Activated CD4-positive, alpha-beta T cell treated with anti-CD3 and anti-CD28 coated beads, Interleukin-2, amount 50 U/mL, for 4 hours (primary cell): ENCODE results near the gene HOXD1.

ENCODE experiments used
- DNase-seq, 2 experiments: peaks; one replicate each; pipeline ENCODE4 v3.0.0-alpha.2; 2020

Gene HOXD1

DNA sequence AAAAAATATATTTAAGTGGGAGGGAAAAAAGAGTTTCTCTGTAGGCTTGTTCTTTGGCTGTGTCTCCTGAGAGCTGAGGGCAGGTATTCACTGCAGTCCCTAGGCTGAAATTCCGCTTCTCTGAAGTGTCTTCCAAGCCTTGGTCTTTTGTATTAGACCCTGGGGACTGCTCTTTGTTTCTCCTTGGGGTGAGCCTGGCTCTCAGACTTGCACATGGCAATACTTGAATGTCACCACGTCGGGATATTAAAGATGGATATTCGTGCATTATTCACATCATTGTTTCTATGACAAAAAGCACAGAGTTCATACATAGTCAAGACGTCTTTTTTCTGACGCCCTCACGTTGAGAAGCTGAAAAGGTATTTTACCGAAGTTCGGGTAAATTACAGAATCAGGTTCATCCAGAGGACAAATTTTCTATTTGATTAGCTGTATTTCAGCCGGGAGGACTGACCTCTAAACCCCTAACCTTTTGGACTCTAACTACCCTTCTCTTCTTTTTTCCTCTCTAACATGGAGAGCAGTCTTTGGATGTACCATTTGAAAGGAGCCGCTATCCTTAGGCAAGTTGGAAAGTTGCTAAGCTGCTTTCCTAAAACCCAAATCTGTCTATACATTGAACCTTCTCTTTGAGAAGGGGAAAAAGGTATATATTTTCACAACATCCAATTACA lies 33.8 kb upstream of the HOXD1 start:
- DNase-seq, result no peak

DNA sequence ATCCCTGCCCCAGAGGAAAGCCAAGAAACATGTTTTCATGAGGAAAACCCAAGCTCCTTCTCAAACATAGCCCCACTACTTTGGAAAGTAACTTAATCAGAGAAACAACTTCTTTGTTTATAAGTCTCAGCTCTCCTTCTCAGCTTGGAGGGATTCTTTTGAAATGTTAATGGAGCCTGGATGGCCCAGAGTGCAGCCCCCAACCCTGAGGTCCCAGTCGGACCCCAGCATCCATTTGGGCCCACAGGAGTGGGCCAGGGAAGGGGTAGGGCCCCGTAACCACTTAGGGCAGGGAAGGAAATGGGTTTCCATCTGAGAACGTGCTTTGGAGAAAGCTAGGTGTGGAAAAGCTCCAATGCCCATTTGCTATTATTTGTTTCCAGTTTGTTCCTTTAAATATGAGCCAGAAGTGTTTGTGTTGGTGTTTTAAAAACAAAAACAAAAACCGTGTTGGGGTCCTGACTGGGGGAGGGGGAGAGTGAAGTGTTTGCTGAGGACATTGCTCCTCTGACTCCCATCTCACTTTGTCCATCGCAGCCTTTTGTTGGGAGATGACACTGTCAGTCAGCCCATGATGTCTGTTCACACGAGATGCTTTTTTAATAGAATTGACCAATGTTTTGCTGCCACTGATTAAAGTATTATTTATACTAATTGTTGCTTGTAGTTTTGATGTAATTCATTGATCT lies 33.0 kb upstream of the HOXD1 start:
- DNase-seq, result no peak

DNA sequence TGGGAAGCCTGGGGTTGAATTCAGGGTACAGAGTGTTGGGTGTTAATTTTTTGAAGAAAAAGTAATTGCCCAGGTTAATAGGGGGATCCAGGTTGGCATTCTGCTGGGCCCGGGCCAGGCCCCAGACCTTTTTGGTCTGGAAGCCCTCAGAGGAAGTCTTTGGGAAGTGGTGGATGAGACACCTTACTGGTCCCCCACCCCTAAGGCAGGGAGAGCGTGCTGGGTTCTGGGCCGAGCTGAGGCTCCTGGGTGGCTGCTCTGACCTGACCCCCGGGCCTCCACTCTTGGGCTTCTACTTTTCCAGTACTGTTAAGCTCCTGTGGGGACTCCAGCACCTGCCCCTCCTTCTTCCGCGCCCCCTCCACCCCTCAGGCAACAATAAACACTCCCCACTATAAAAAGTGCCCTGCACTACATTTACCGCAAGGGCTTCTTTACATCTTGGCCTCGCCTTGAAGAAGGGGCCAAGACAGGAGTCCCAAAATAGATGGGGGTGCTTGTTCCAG lies 32.1 kb upstream of the HOXD1 start:
- DNase-seq, result no peak

DNA sequence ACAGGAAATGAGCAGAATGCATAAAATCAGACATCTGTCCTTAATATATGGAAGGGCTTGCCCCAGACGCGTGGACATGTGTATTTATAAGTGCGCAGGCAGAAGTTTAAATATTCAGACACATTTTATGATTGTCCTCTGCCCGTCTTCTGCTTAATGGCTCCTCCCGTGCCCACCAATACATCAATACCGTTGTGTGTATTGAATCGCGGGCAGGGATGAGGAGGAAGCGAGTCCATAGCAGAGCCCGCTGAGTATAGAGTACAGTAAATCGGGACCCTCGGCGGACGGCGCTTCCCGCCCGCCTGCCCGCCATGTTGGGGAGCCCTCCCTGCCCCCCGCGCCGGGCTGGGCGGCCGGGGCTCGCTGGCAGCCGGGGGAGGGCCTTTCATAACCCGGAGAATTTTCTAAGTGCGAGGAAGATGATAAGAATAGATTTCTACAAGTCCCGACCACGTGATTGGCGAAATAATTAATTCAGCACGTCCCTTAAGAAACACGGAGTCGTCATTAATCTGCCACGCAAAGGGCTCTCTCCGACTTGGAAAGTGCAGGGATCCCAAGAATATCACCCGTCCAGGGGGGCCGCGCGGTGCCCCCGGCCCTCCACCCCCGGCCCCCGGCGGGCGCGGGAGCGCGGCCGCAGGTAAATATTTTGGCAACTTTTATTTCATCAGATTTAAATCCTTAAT lies 31.5 kb upstream of the HOXD1 start, which contains the start of gene HOXD3:
TSS of gene HOXD3 (plus strand) at position 501 of the 692 bp plus-strand sequence. CDS start 11,808 bp downstream, outside the sequence.
- DNase-seq, result no peak

DNA sequence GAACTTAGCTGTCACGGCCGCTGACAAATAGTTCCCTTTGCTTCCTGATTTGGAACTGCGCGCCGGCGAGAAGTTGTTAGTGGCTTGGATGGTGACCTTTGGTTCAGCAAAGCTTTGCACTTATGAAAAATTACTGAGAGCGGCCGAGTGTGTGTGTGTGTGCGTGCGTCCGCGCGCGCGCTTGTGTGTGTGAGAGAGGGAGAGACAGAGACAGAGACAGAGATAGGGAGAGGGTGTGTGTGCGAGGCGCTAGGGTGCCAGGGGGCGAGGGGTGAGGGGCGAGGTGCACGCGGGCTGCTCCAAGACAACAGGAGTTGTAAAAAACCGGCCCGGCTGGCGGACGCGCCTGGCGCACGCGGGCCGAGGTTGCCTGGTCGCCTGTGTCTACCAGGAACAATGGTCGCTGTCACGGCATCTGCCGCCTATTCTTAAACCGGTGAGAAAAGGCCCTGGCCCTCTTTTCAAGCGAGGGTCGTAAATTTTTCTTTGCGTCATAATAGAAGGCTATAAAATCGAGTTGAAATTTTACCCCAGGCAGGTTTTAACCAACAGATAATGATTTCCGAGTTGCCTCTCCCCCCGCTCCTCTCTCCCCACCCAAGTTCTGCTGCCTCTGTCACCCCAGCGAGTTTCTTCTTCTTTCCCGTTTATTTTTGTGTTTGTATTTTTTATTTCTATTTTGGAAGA lies 30.8 kb upstream of the HOXD1 start:
- no peak for DNase-seq

DNA sequence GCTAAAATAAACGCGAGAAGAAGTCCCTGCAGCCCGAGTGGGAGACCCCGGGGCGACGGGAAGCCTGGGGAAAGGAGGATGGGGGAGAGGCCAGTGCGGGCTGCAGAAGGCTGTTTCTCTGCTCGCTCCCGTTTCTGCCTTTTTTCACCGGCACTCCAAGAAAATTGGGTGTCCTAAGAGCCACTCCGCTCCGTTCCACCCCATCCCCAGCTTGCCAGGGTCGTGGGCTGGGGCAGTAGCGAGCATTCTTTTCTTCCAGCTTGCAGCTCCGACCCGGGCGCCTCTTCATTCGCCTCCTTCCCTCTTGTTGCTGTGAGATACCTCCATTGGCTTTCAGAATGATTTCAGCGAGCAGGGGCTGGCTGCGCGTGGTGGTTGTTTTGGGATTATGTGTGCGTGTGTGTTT lies 30.3 kb upstream of the HOXD1 start:
- no peak for DNase-seq

DNA sequence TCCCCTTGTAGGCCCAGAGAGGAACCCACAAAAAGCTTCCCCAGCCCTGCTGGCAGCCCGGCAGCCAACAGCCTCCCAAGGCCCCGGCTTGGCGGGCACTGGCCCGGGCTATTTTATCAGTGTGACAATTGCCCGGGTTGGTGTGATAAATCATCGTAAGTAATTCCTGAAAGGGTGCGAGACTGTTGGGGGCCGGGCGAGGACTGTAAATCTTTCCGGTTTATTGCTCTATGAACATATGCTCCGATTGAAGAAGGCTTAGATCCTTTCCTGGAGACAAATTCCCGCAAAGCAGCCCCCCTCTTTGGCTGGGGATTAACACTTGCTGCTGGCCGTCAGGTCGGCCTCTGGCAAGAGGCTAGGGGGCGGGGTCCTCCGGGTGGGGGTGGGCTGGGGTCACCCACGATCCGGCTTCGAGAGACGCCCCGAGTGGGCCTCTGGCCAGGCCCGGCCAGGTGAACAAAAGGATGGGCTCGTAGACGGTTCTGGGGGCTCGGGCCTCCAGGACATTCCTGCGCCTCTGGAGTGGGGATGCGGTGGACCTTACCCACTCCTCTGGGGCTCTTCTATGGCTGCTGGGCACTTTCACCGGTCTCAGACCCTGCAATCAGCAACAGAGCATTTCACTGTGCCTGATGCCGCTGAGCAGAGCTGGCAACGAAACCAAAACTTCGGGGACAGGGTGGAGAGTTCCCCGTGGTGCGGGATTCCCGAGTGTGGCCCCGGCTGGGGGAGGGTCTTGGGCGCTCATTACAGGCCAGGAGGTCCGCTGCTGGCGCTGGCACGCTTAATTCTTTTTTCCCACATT lies 29.4 kb upstream of the HOXD1 start:
- DNase-seq, result no peak

DNA sequence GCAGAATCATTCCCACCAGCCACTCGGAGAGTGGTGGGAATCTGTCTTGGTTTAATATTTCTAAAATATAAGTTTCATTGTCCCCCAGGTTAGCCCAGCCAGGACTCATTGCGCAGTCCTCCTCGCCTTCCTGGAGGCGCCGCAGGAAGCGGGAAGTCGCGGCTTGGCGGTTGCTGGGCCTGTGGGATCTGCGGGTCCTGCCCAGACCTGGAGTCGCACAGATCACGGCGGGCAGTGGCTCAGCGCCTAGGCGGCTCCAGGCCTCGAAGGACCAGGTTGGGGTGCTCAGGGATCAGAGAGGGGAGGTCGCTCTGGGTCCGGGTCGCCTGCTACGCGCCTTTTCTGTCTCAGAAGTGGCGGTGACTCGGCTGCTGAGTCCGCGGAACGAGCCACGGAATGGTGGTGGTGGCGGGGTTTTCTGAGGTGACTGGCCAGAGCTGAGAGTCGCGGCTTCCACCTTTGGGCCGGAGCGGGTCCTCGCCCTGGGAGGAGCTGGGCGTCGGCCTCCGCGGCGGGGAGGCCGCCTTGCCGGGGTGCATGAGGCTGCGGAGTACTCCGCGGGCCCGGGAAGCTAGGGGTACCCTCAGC lies 28.7 kb upstream of the HOXD1 start:
- DNase-seq, result no peak

DNA sequence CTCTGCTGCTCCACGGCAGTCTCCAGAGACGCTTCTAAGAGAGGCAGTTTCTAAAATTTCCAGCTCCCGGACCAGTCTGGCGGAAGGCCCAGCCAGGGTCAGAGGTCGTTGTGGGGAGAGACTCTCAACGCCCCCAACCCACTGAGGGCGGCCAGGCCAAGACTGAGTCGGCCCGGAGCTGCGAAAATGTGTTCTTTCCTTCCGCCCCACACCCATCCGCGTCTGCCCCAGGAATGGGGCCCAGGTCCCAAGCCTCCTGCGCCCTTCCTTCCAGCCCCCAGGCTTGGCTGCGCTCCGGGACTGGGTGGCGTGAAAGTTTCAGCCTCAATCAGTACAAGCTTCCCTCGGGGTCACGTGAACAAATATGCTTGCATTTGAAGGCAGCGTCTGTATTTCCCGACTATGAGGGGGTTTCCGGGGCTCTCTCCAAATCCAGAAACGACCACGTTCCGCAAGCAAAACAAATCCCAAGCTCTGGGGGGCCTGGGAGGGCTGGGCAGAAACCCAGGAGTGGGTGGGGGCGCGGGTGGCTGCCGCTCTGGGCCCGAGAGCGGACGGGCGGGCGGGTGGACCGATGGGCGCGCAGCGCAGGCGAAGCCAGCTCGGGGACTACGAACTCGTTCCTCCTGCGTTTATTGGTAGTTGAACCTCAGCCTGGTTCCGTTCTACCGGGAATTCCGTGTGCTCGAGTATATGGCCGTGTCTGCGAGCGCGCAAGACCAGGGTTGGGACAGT lies 28.1 kb upstream of the HOXD1 start:
- no peak for DNase-seq

DNA sequence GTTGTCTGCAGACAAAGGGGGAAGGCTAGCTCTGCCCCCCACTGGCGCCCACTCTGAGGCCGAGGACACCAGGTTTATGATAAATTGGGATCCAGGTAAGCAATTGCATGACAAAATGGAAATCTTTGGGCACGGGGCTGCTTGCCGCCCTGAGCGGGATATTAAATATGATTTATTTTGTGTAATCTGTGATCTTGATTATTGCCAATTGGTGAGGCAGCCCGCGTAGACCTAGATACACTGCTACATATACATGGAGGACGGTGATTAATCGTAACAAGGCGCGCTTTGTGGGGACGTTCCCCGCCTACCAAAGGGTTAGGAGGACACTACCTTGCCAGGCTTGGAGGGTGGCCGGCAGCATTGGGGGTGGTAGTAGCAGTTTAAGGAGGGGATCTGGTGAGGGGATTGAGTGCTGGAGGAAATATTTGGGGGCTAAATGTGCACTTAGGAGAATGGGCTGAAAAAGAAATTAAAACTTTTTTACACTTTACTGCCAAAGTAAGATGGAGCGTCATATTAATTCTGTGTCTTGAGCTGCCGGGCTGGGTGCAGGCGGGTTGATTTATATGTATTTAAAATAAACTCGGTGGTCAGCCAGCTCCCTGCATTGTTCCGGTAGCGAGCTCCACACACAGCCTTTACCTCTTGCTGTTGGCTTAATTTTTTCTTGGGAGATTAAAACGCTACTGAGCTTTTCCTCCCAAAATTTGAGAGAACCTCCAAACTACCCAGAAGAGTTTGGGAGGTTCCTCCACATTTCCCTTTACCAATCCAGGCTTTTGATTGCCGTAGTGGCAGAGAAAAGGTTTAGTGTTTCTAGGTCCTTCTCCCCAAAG lies 27.3 kb upstream of the HOXD1 start:
- DNase-seq, result no peak

DNA sequence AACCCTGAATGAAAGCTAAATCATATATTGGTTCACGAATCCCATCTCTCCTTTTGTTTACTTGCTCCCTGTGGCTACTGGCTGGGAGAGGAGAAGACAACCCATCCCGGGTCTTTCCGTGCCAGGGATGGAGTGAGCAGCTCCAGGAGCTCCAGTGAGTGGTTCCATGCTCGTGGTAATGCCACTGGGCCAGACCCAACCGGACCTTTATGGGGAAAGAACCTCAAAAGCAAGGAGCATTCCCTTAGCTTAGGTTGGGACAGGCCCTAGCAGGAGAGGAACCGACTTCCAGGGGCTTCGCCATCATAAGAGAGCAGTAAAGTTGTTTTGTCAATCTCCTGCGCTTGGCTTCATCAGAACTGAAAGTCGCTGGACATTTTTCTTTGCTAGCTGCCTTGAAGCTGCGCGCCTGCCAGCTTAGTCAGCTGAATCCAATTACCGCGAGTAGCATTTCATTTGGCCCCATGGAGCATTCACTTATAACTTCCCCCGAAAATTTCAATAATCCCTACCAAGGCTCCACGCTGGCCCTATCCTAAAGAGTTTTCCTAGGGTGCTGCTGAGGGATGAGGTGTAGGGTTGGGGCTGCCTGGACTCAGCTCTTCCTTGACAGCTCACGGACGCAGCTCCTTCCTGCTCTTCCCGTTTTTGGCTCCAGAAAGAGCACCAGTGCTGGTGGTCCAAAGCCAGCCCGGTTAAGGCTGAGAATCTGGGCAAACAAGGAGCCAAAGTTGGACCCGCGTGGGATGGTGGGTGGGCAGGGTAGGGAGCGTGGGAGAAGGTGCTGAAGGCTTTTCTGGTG lies 26.4 kb upstream of the HOXD1 start:
- DNase-seq, result no peak

DNA sequence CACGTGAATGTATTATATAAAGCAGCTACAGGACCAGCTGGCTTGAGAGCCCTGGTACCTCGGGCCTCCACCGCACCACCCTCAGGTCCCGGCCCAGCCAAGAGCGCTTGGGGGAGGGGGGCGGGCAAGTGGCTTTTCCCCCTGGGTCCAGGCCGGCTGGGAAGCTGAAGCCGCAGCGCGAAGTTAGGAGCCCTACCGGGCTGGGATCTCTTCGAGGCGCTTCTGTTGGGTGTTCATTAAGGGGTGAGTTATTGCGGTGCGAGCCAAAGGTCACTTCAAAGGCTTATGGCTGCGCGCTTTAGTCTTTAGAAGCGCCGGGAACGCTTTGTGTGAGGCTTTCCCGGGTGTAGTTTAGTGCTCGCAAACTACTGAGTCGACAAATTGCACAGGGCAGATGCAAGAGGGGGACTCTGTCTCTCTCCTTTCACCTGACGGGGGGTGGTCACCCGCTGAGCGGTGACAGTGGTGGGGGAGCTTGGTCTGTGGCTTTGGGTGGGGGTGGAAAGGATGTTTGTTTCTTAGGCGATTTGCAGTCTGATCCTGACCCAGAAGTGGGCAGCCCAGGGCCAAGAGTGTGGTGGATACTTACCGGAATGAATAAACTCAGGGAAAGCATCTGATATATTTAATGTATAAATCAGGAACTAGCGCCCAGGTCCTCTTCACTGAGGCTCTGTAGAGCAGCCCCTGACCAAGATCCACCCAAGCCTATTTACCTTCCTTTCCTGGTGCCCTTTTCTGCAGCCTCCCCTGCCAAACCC lies 25.4 kb upstream of the HOXD1 start:
- no peak for DNase-seq

DNA sequence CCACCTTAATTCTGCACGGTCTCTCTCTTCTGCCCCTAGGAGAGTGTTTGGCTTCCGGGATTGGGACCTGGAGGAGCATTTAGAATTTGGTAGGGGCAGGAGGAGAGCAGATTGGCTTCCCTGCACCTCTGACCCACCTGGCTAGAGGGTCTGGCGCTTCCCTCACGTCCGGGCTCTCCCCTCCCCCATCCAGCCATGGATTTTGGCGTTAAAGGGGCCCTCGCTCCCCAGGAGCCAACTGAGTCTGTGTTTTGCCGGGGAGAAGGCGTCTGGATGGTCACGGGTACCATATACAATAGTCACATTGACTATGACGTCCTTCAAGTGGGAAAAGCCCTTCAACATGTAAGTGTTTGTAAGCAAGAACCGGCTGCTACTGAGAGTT lies 24.8 kb upstream of the HOXD1 start:
- DNase-seq, result no peak

DNA sequence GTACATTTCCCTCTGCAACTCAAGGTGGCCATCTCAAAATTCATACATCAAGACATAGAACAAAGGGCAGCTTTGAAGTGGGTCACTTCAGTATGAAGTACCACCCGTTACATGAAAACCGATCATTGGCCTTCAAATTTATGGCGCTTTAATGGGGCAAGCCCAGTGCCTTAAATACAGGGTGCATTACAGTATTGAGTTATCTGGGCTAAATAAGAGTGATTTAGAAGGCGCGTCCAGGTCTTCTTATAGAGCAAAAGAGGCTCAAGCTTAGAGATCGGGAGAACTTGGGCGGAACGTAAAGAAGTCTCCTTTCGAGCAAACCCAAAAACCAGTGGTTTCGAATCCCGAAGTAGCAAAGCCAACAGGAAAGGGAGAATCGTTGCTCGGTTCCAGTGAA lies 24.3 kb upstream of the HOXD1 start:
- no peak for DNase-seq

DNA sequence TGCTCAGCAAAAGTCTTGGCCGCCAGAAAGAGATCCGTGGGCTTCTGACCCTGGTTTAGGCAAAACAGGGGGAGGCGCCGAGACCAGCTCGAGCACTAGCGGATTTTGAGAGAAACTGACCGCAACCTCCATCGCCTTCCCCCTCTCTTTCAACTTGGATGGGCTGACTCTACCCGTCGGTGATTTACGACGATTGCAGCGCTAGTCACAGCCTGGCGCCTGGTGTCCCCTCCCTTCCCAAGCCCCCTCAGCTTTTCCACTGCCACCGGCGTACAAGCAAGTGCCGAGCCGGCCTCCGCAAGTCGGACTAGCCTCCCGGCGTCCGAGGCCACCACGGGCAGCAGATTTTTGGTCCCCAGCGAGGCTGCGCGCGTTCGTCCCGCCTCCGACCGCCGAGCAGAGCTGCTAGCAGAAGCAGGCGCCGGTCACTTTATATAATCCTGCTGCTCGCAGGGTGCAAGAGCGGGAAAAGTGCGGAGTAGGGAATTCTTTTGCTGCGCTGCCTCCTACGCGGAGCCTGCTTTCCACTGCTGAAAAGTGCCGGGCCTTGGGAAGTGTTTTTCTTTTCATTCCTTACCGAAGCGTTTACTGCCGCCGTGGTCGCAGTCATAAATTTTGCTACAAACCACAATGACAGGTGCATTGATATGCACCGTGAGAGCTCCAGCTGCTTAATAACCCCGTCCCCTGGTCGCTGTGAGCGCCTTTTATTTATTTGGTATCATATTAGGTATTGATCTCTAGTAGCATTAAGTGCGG lies 23.7 kb upstream of the HOXD1 start:
- DNase-seq, result no peak

DNA sequence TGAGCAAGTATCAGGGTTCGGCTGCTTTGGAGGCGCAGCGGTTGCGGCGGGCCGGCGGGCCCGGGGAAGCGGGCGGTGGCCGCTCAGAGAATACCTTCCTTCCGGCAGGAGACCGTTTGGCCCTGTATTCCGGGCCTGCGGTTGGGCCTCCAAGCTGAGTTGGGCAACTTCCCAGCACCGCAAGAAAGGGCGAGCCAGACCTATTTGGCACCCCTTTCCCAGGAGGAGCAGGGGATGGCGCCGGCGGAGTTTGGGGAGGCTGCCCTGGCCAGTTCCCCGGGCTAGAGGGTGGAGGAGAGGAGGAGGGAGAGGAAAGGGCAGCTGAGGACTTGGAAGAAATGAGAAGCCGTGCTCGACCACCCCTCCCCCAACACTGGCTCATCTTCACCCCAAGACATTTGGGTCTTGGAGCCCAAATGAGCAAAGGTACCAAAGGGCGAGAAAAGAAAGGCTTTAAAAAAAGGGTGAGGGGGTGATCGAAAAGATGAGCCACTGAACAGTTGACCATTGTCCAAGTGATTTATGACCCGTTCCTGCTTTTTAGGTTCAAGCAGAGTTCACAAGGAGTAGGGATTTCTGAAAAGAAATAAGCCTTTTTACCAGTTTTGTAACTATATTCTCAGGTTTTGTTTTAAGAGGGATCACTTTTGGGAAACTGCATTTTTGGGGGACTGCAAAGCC lies 23.0 kb upstream of the HOXD1 start:
- DNase-seq, result no peak

DNA sequence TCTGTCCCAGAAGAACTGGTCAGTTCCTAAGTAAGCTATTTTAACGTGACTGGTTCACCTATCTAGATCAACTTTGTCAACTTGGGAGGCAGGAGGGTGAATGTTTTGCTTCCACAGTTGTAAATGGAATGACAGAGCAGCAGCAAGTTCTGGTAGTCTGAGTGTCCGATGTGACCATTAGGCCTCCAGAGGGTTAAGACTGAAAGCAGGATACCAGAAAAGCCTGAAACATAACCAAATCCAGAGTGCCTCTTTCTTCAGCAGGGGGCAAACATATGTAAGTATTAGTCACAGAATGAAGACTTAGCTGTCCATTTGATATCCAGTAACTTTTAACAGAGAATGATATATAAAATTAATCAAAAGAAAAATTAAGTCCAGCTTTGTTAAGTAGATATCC lies 22.2 kb upstream of the HOXD1 start:
- no peak for DNase-seq
